HEK293 (cell line): ENCODE data around the gene RNU1-2.

ENCODE experiments used
- CTCF ChIA-PET: fragments of 350-600 bp; formaldehyde crosslinking; extraction: SDS; loops from one replicate; lab custom pipeline; 2021; ENCODE audit warnings: antibody characterized with exemption; lab: Yijun Ruan, JAX
- POLR2A ChIA-PET: fragments of 300-600 bp; formaldehyde crosslinking; extraction: SDS; loops from one replicate; lab custom pipeline; 2020; ENCODE audit warnings: antibody characterized with exemption, inconsistent platforms; lab: Yijun Ruan, JAX
- H3K27ac ChIP-seq: fragments of 200-500 bp; sonication (Bioruptor generic); 2 replicates; pipeline ENCODE4 v1.5.1; 2014; ENCODE audit warnings: low read depth, low read length, control low read depth, inconsistent platforms; ENCODE audit errors: extremely low read depth
- H3K36me3 ChIP-seq, 2 experiments: fragments of 200-500 bp in 1 of 2; sonication (Bioruptor generic) in 1 of 2; 1 replicate in 1 of 2; 2 replicates in 1 of 2; pipeline ENCODE4 v1.5.1; 2014 to 2017; ENCODE audit warnings: inconsistent platforms in 2 of 2, low read length in 2 of 2; ENCODE audit not compliant: control insufficient read depth in 2 of 2, insufficient read depth in 1 of 2
- H3K4me1 ChIP-seq: fragments of 200-500 bp; sonication (Bioruptor generic); 2 replicates; pipeline ENCODE4 v1.5.1; 2014; ENCODE audit warnings: mild to moderate bottlenecking, low read length, inconsistent platforms; ENCODE audit not compliant: control insufficient read depth, insufficient read depth
- H3K4me3 ChIP-seq: 2 replicates; pipeline ENCODE4 v1.5.1; 2011; ENCODE audit warnings: low read depth, mild to moderate bottlenecking, control low read depth, low read length, moderate library complexity
- H3K9me3 ChIP-seq: fragments of 200-500 bp; sonication (Bioruptor generic); 2 replicates; pipeline ENCODE4 v1.5.1; 2014; ENCODE audit warnings: low read depth, low read length, inconsistent platforms; ENCODE audit not compliant: control insufficient read depth, insufficient read depth
- IKZF3 ChIP-seq: fragments of 450-650 bp; IDR thresholded peaks from 2 replicates; pipeline ENCODE4 v1.5.0; 2018; ENCODE audit warnings: missing biosample characterization, mild to moderate bottlenecking, missing genetic modification characterization, moderate library complexity
- ZBTB8A ChIP-seq: fragments of 450-650 bp; formaldehyde crosslinking; IDR thresholded peaks from 2 replicates; pipeline ENCODE4 v1.5.1; 2016; ENCODE audit warnings: missing biosample characterization, missing genetic modification characterization
- ZNF140 ChIP-seq: fragments of 450-650 bp; formaldehyde crosslinking; IDR thresholded peaks from 2 replicates; pipeline ENCODE4 v1.5.1; 2016; ENCODE audit warnings: missing biosample characterization, missing genetic modification characterization
- ZNF48 ChIP-seq: fragments of 450-650 bp; formaldehyde crosslinking; IDR thresholded peaks from 2 replicates; pipeline ENCODE4 v1.5.1; 2016; ENCODE audit warnings: missing biosample characterization, missing genetic modification characterization
- ZNF585B ChIP-seq: fragments of 450-650 bp; formaldehyde crosslinking; IDR thresholded peaks from 2 replicates; pipeline ENCODE4 v1.5.1; 2016; ENCODE audit warnings: missing biosample characterization, missing genetic modification characterization
- ZNF654 ChIP-seq: fragments of 450-650 bp; formaldehyde crosslinking; IDR thresholded peaks from 2 replicates; pipeline ENCODE4 v1.5.1; 2016; ENCODE audit warnings: low read depth, missing biosample characterization, missing genetic modification characterization
- ZNF664 ChIP-seq: fragments of 450-650 bp; formaldehyde crosslinking; IDR thresholded peaks from 2 replicates; pipeline ENCODE4 v1.5.1; 2016; ENCODE audit warnings: missing biosample characterization, missing genetic modification characterization
- ZNF776 ChIP-seq: fragments of 450-650 bp; formaldehyde crosslinking; IDR thresholded peaks from 2 replicates; pipeline ENCODE4 v1.5.0; 2017; ENCODE audit warnings: missing biosample characterization, missing genetic modification characterization, borderline replicate concordance
- ZNF792 ChIP-seq: fragments of 450-650 bp; formaldehyde crosslinking; IDR thresholded peaks from 2 replicates; pipeline ENCODE4 v1.5.1; 2016; ENCODE audit warnings: missing biosample characterization, missing genetic modification characterization
- ZNF830 ChIP-seq: fragments of 450-650 bp; IDR thresholded peaks from 2 replicates; pipeline ENCODE4 v1.5.0; 2018; ENCODE audit warnings: missing biosample characterization, missing genetic modification characterization, low read depth, mild to moderate bottlenecking, moderate library complexity
- TF ChIP-seq, protein P1 (sequence below): fragments of 450-650 bp; formaldehyde crosslinking; IDR thresholded peaks from 2 replicates; pipeline ENCODE4 v1.5.1; 2016; ENCODE audit warnings: missing biosample characterization, missing genetic modification characterization
- TF ChIP-seq, protein P2 (sequence below): fragments of 450-650 bp; formaldehyde crosslinking; IDR thresholded peaks from 2 replicates; pipeline ENCODE4 v1.5.1; 2016; ENCODE audit warnings: missing biosample characterization, missing genetic modification characterization
- TF ChIP-seq, protein P3 (sequence below): fragments of 450-650 bp; formaldehyde crosslinking; optimal IDR thresholded peaks from 2 replicates; pipeline ENCODE3; 2016; ENCODE audit warnings: missing biosample characterization, mild to moderate bottlenecking, missing genetic modification characterization
- TF ChIP-seq, protein P4 (sequence below): fragments of 450-650 bp; formaldehyde crosslinking; IDR thresholded peaks from 2 replicates; pipeline ENCODE4 v1.5.1; 2016; ENCODE audit warnings: missing biosample characterization, missing genetic modification characterization
- TF ChIP-seq, protein P5 (sequence below): fragments of 450-650 bp; formaldehyde crosslinking; IDR thresholded peaks from 2 replicates; pipeline ENCODE4 v1.5.1; 2017; ENCODE audit warnings: missing biosample characterization, missing genetic modification characterization

Gene RNU1-2

DNA sequence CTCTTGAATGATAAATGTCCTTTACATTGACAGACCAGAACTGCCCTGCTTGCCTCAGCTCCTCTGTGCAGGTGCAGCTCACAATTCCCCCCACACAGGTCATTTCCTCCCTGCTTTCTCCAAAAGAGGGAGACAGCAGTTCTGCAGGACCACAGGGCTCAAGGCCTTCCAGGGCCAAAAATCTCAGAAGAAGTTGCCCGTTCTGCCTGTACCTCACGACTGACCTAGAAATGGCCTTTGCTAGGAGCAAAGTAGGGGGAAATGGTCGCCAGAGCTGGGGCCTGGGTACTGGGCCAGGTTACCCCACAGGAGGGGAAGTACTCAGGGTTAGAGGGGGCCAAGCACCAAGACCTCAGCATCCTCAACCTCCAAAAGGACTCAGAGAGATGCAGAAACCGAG lies 11.1 kb downstream of the RNU1-2 start:
- CTCF ChIA-PET: interaction anchor here (1.0 kb wide), 1 partner anchor 282 kb away, joined by 4 read pairs; no protein-coding TSS in a partner anchor
- Histone ChIP-seq H3K9me3 (no peaks in the 10 kb centered on the region), H3K27ac (no peak overlapping the region)
- TF ChIP-seq, protein P1, sequence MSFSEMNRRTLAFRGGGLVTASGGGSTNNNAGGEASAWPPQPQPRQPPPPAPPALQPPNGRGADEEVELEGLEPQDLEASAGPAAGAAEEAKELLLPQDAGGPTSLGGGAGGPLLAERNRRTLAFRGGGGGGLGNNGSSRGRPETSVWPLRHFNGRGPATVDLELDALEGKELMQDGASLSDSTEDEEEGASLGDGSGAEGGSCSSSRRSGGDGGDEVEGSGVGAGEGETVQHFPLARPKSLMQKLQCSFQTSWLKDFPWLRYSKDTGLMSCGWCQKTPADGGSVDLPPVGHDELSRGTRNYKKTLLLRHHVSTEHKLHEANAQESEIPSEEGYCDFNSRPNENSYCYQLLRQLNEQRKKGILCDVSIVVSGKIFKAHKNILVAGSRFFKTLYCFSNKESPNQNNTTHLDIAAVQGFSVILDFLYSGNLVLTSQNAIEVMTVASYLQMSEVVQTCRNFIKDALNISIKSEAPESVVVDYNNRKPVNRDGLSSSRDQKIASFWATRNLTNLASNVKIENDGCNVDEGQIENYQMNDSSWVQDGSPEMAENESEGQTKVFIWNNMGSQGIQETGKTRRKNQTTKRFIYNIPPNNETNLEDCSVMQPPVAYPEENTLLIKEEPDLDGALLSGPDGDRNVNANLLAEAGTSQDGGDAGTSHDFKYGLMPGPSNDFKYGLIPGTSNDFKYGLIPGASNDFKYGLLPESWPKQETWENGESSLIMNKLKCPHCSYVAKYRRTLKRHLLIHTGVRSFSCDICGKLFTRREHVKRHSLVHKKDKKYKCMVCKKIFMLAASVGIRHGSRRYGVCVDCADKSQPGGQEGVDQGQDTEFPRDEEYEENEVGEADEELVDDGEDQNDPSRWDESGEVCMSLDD (tag by site-specific recombination): no peak
- TF ChIP-seq, protein P2, sequence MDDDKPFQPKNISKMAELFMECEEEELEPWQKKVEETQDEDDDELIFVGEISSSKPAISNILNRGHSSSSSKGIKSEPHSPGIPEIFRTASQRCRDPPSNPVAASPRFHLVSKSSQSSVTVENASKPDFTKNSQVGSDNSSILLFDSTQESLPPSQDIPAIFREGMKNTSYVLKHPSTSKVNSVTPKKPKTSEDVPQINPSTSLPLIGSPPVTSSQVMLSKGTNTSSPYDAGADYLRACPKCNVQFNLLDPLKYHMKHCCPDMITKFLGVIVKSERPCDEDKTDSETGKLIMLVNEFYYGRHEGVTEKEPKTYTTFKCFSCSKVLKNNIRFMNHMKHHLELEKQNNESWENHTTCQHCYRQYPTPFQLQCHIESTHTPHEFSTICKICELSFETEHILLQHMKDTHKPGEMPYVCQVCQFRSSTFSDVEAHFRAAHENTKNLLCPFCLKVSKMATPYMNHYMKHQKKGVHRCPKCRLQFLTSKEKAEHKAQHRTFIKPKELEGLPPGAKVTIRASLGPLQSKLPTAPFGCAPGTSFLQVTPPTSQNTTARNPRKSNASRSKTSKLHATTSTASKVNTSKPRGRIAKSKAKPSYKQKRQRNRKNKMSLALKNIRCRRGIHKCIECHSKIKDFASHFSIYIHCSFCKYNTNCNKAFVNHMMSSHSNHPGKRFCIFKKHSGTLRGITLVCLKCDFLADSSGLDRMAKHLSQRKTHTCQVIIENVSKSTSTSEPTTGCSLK: no peak
- TF ChIP-seq ZNF664 (tag by site-specific recombination) (no peak), ZNF654 (tag by site-specific recombination) (no peak), ZNF48 (tag by site-specific recombination) (no peak), ZNF792 (tag by site-specific recombination) (no peak), ZNF776 (tag by site-specific recombination) (no peak), ZBTB8A (tag by site-specific recombination) (no peak), ZNF585B (tag by site-specific recombination) (no peak)
- TF ChIP-seq, protein P3, sequence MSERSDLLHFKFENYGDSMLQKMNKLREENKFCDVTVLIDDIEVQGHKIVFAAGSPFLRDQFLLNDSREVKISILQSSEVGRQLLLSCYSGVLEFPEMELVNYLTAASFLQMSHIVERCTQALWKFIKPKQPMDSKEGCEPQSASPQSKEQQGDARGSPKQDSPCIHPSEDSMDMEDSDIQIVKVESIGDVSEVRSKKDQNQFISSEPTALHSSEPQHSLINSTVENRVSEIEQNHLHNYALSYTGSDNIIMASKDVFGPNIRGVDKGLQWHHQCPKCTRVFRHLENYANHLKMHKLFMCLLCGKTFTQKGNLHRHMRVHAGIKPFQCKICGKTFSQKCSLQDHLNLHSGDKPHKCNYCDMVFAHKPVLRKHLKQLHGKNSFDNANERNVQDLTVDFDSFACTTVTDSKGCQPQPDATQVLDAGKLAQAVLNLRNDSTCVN (tag by site-specific recombination): no peak
- TF ChIP-seq, all 188 proteins: peak for 0
- H3K4me1 ChIP-seq: no peaks in the 10 kb centered on the region
- no peaks in the 10 kb centered on the region for H3K36me3 ChIP-seq
- no peak overlapping the region for H3K4me3 ChIP-seq
- POLR2A ChIA-PET: interaction anchor here (3.1 kb wide), 1 partner anchor 286 kb away, joined by 12 read pairs; no protein-coding TSS in a partner anchor

DNA sequence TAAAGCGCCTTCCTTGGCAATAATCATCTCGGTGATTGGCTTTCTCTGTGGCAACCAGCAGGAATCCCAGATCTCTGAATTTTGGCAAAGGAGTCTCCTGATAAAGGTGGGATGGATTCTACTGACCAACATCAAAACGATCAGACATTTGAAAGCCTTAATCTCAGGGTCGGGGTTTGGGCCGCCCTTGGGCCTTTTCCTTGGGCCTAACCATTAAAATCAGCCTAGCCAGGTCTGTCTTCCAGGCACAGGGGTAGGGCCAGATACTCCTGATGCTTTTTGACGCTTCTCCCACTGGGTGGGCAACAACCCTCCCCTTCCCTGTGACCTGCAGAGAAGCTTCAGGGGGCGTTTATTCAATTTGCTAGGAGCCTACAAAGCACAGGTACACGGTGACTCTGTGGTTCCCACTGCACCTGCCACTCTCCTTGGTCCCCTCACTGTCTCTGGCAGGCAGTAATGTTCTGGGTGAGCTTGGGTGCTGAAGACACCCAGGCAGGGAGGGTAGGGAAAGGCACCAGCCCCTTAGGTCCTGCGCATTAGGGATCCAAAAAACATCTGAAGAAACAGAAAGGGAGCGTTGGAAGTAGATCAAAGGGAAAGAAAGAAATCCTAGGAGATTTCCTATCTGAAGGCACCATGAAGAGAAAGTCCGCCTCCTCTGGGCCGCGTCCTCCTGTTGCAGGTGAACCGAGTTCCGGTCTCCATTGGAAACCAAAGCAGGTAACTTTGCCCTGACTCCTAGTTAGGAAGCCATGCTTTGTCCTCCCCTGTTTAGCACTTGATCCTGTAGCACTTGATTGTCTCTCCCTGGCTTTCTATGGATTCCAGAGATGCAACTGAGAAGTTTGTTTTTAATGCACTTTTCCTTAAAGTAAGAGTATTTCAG lies 12.3 kb downstream of the RNU1-2 start:
- ChIA-PET POLR2A (no interaction called here), CTCF (interaction anchor here (0.7 kb wide), 1 partner anchor 204 kb away, joined by 3 read pairs; no protein-coding TSS in a partner anchor)
- Histone ChIP-seq H3K4me3 (no peak overlapping the region), H3K36me3 (no peaks in the 10 kb centered on the region), H3K9me3 (no peaks in the 10 kb centered on the region), H3K27ac (no peak overlapping the region)
- TF ChIP-seq, protein P4, sequence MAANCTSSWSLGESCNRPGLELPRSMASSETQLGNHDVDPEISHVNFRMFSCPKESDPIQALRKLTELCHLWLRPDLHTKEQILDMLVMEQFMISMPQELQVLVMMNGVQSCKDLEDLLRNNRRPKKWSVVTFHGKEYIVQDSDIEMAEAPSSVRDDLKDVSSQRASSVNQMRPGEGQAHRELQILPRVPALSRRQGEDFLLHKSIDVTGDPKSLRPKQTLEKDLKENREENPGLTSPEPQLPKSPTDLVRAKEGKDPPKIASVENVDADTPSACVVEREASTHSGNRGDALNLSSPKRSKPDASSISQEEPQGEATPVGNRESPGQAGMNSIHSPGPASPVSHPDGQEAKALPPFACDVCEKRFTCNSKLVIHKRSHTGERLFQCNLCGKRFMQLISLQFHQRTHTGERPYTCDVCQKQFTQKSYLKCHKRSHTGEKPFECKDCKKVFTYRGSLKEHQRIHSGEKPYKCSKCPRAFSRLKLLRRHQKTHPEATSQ: no peak
- TF ChIP-seq ZNF830 (no peak), IKZF3 (no peak), ZNF140 (tag by site-specific recombination) (no peak)
- TF ChIP-seq, protein P5, sequence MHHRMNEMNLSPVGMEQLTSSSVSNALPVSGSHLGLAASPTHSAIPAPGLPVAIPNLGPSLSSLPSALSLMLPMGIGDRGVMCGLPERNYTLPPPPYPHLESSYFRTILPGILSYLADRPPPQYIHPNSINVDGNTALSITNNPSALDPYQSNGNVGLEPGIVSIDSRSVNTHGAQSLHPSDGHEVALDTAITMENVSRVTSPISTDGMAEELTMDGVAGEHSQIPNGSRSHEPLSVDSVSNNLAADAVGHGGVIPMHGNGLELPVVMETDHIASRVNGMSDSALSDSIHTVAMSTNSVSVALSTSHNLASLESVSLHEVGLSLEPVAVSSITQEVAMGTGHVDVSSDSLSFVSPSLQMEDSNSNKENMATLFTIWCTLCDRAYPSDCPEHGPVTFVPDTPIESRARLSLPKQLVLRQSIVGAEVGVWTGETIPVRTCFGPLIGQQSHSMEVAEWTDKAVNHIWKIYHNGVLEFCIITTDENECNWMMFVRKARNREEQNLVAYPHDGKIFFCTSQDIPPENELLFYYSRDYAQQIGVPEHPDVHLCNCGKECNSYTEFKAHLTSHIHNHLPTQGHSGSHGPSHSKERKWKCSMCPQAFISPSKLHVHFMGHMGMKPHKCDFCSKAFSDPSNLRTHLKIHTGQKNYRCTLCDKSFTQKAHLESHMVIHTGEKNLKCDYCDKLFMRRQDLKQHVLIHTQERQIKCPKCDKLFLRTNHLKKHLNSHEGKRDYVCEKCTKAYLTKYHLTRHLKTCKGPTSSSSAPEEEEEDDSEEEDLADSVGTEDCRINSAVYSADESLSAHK (tag by site-specific recombination): no peak
- TF ChIP-seq, all 188 proteins: peak for 0
- H3K4me1 ChIP-seq: no peaks in the 10 kb centered on the region
